ENCODE results near the gene PEX16. TPM values are rescaled to one million over a fixed set of nuclear protein-coding genes. Genes with fewer than 3 reads are reported as not detected.

PEX16 gene
- total and polyA plus RNA-seq, 8 donors = 9.9 to 72.7 (median 40.2) TPM

- peaks cover 0 to 44% (median 20%) of the 10 kb centered on the region in 3 donors for H3K27me3 ChIP-seq
- peak overlapping the region; percentile 44 to 62 (median 50) for H3K4me3 ChIP-seq
- peak in 2 of 3 donors; percentile 52 to 54 for TF ChIP-seq POLR2AphosphoS5 (IDR thresholded peaks at IDR 0.05)
- TF ChIP-seq, protein P1, sequence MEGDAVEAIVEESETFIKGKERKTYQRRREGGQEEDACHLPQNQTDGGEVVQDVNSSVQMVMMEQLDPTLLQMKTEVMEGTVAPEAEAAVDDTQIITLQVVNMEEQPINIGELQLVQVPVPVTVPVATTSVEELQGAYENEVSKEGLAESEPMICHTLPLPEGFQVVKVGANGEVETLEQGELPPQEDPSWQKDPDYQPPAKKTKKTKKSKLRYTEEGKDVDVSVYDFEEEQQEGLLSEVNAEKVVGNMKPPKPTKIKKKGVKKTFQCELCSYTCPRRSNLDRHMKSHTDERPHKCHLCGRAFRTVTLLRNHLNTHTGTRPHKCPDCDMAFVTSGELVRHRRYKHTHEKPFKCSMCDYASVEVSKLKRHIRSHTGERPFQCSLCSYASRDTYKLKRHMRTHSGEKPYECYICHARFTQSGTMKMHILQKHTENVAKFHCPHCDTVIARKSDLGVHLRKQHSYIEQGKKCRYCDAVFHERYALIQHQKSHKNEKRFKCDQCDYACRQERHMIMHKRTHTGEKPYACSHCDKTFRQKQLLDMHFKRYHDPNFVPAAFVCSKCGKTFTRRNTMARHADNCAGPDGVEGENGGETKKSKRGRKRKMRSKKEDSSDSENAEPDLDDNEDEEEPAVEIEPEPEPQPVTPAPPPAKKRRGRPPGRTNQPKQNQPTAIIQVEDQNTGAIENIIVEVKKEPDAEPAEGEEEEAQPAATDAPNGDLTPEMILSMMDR (IDR thresholded peaks at IDR 0.05) = no peak
- TF ChIP-seq POLR2A (IDR thresholded peaks at IDR 0.05) = peak in 1 of 4 donors; percentile 17
- TF ChIP-seq EP300 (IDR thresholded peaks at IDR 0.05) = no peak
- peaks cover 27 to 56% (median 47%) of the 10 kb centered on the region in 4 donors for H3K4me1 ChIP-seq
- intact Hi-C loops (cut with DNase I; ENCODE audit: low total_unique reads) = no loop called here
- H3K9me3 ChIP-seq = no peaks in the 10 kb centered on the region
- H3K27ac ChIP-seq = peak overlapping the region; percentile 73 to 93 (median 86)
- peak; percentile 89 to 91 for DNase-seq
- no peaks in the 10 kb centered on the region for H3K36me3 ChIP-seq
- WGBS, 5 donors = 15 to 40% (median 23%) methylated on average over 15 to 54 of the region's 54 CpGs
These were observed 4.1 kb upstream of the PEX16 start for GRCh38 chr11:45921561-45922424.

DNA sequence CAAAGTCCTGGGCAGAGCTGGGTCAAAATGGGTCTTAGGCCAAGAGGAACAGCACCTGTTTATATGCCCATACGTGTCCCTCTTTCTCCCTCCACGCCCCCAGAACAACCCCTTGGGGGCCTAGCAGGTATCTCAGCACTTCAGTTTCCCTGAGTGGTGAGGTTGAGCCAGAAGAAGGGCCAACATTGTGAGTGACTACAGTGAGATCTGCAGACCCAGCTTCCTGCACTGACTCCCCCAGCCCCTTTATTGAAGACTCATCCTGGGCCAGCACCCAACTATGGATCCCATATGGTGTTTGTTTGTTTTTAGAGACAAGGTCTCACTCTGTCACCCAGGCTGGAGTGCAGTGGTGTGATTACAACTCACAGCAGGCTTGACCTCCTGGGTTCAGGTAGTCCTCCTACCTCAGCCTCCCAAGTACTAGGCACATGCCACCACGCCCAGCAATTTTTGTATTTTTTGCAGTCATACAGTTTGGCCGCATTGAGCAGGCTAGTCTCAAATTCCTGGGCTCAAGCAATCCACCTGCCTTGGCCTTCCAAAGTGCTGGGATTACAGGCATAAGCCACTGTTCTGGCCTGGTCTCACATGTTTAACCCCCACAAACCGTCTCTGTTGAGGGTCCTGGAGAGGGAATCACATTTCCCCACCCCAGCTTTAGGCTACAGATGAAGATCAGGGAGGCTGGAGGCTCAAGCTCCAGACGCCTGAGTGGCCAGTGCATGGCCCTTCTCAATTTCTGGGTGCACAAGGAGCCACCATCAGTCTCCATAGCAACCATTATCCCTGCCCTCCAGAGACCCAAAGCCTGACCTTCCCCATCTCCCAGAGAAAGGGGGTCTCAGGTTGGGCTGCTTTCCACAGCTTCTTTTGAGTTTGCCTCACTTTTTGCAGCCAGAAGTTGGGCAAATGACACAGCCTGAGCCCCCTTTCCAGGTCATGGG lies 3.1 kb upstream of the PEX16 start:
- intact Hi-C loops (cut with DNase I; ENCODE audit: low total_unique reads) = no loop called here
- H3K4me3 ChIP-seq = no peak overlapping the region

DNA sequence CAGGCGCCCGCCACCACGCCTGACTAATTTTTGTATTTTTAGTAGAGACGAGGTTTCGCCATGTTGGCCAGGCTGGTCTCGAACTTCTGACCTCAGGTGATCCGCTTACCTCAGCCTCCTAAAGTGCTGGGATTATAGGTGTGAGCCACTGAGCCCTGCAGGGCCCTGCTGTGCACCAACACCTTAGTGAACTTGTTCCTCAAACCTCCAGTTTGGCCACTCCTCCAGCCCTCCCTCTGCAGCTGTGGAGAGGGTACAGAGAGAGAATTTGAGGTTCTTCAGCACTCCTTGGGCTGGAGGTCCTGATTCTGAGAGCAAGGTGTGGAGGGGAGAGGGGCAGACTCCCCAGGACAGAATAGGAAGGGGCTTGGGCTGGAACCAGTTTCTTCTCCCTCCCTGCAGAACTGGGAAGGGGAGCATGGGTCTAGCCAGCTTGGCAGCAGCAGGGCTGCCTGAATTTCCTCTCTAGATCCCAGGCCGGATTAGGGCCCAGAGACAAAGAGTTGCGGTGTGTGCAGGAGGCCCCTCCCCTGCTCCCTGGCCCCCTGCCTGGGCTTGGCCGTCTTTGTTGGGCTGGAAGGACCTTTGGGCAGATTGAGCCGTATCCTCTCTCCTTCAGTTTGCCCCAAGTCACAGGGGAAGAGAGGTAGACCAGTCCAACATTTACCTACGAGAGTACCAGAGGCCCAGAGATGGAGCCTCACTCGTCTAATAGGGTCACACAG lies 2.3 kb upstream of the PEX16 start:
- TF ChIP-seq POLR2AphosphoS5 (IDR thresholded peaks at IDR 0.05) (no peak), POLR2A (IDR thresholded peaks at IDR 0.05) (no peak), EP300 (IDR thresholded peaks at IDR 0.05) (no peak)
- TF ChIP-seq, protein P1 (IDR thresholded peaks at IDR 0.05) = no peak
- Histone ChIP-seq H3K36me3 (peaks cover 10 to 15% (median 14%) of the 10 kb centered on the region in 4 donors), H3K27ac (peak overlapping the region; percentile 86 to 96 (median 87)), H3K4me3 (no peak overlapping the region), H3K4me1 (peaks cover 33 to 71% (median 60%) of the 10 kb centered on the region in 4 donors), H3K27me3 (peaks cover 0 to 35% (median 20%) of the 10 kb centered on the region in 3 donors), H3K9me3 (no peaks in the 10 kb centered on the region)
- DNase-seq = peak in 1 of 2 donors; percentile 81
- WGBS, 5 donors = 49 to 62% (median 58%) methylated on average over 12 to 13 of the region's 13 CpGs
- intact Hi-C loops (cut with DNase I; ENCODE audit: low total_unique reads) = no loop called here

More for the DNA sequence above, 3.1 kb upstream of the PEX16 start:
- peaks cover 33 to 66% (median 56%) of the 10 kb centered on the region in 4 donors for H3K4me1 ChIP-seq
- 59 to 80% (median 72%) methylated on average over 6 of the region's 6 CpGs for WGBS, 5 donors
- H3K27me3 ChIP-seq = peaks cover 0 to 41% (median 20%) of the 10 kb centered on the region in 3 donors
- H3K27ac ChIP-seq = peak overlapping the region; percentile 86 to 96 (median 87)
- DNase-seq = no peak
- TF ChIP-seq POLR2A (IDR thresholded peaks at IDR 0.05) = no peak
- TF ChIP-seq POLR2AphosphoS5 (IDR thresholded peaks at IDR 0.05) = no peak
- H3K9me3 ChIP-seq = no peaks in the 10 kb centered on the region
- peaks cover 1 to 7% (median 5%) of the 10 kb centered on the region in 4 donors for H3K36me3 ChIP-seq

DNA sequence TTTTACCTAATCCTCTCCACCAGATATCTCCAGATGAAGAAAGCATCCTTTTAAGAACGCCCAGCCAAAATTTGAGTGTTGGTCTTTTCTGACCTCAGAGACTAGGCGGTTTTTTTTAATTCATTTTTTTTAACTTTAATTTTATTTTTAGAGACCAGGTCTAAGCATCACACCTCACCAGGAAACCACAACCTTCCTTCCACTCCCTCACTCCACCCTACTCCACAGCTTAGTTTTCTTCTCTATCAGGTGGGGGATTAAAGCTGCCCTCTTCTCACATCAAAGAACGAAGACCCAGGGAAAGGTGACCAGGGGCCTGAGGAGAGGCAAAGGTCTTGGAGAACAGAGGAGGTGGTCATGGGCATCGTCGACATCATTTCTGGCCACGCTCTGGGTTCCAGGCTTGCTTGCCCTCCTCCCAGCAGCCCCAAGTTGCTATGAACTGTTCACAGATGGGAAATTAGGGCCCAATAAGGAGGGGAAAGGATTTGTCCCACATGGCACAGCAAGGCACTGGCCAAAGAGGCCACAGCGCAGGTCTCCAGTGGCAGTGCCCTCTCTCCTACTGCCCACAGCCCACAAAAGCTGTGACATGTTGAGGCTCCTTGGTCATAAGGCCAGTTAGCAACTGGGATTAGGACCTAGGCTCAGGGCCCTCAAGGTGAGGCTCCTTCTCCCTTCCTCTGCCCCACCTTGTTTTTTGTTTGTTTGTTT lies 1.4 kb upstream of the PEX16 start:
- WGBS, 5 donors = 63 to 70% (median 67%) methylated on average over 7 of the region's 7 CpGs
- TF ChIP-seq EP300 (IDR thresholded peaks at IDR 0.05) (no peak), POLR2AphosphoS5 (IDR thresholded peaks at IDR 0.05) (no peak), POLR2A (IDR thresholded peaks at IDR 0.05) (no peak)
- TF ChIP-seq, protein P1 (IDR thresholded peaks at IDR 0.05) = no peak
- Histone ChIP-seq H3K27ac (peak overlapping the region; percentile 38 to 96 (median 87)), H3K27me3 (peaks cover 0 to 27% (median 20%) of the 10 kb centered on the region in 3 donors), H3K36me3 (peaks cover 18 to 23% (median 22%) of the 10 kb centered on the region in 4 donors), H3K4me3 (peak overlapping the region; percentile 71 to 92 (median 90)), H3K9me3 (no peaks in the 10 kb centered on the region), H3K4me1 (peaks cover 33 to 75% (median 60%) of the 10 kb centered on the region in 4 donors)
- intact Hi-C loops (cut with DNase I; ENCODE audit: low total_unique reads) = no loop called here
- no peak for DNase-seq

Measured in stomach (tissue), 9 donors.